DND-41 (cell line): ENCODE data around the gene STYXL2.

Source experiments
- EZH2 ChIP-seq: IDR thresholded peaks from 3 replicates; pipeline ENCODE4 v1.6.1; 2012; ENCODE audit warnings: borderline replicate concordance, low read depth, mild to moderate bottlenecking, moderate library complexity, low read length, inconsistent platforms; ENCODE audit not compliant: severe bottlenecking
- TF ChIP-seq, protein P1 (sequence below): IDR thresholded peaks from 2 replicates; pipeline ENCODE4 v1.5.1; 2012; ENCODE audit warnings: borderline replicate concordance, low read length, moderate library complexity, mild to moderate bottlenecking; ENCODE audit not compliant: poor library complexity, severe bottlenecking; ENCODE audit errors: extremely low read depth

DNA sequence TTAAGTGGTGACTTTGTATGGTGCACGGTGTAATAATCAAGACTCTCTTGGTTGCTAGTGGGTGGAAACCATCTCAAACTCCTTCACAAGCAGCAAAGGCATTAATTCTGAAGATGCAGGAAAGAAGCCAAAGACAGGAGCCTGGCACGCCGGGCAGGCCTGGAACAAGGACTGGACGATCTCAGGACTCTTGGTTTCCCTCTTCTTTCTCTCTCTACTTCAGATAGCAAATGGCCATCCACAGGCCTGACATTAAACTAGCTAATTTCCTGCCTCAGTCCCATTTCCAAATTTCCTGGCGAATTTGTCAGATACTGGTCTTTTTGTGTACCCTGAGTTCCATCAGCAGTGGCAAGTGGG, 28.2 kb downstream of the STYXL2 start:
- no peak for TF ChIP-seq EZH2
- TF ChIP-seq, protein P1, sequence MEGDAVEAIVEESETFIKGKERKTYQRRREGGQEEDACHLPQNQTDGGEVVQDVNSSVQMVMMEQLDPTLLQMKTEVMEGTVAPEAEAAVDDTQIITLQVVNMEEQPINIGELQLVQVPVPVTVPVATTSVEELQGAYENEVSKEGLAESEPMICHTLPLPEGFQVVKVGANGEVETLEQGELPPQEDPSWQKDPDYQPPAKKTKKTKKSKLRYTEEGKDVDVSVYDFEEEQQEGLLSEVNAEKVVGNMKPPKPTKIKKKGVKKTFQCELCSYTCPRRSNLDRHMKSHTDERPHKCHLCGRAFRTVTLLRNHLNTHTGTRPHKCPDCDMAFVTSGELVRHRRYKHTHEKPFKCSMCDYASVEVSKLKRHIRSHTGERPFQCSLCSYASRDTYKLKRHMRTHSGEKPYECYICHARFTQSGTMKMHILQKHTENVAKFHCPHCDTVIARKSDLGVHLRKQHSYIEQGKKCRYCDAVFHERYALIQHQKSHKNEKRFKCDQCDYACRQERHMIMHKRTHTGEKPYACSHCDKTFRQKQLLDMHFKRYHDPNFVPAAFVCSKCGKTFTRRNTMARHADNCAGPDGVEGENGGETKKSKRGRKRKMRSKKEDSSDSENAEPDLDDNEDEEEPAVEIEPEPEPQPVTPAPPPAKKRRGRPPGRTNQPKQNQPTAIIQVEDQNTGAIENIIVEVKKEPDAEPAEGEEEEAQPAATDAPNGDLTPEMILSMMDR: no peak
